K562 (cell line): ENCODE data around the gene PRKRIP1. TPM values are rescaled to one million over a fixed set of nuclear protein-coding genes. Genes with fewer than 3 reads are reported as not detected.

Source experiments
- ARID4B ChIP-seq: sonication (generic); formaldehyde crosslinking; IDR thresholded peaks from 2 replicates; pipeline ENCODE4 v1.8.0; 2022; ENCODE audit warnings: mild to moderate bottlenecking, missing genetic modification reagents
- CXXC5 ChIP-seq: fragments of 250-450 bp; sonication (Bioruptor Pico); IDR thresholded peaks from 2 replicates; pipeline ENCODE4 v1.8.0; 2022; ENCODE audit warnings: inconsistent platforms, mild to moderate bottlenecking, moderate library complexity
- ELF1 ChIP-seq: fragments of 200-800 bp; sonication (Bioruptor generic); IDR thresholded peaks from 2 replicates; pipeline ENCODE4 v1.6.1; 2016; ENCODE audit warnings: missing genetic modification characterization, missing compliant biosample characterization
- FOXJ3 ChIP-seq: sonication (generic); formaldehyde crosslinking; IDR thresholded peaks from 2 replicates; pipeline ENCODE4 v1.4.0; 2020; ENCODE audit warnings: mild to moderate bottlenecking, missing genetic modification reagents
- GABPA ChIP-seq: fragments of 200-800 bp; sonication (Bioruptor generic); conservative IDR thresholded peaks from 2 replicates; pipeline ENCODE4 v1.6.1; 2016; ENCODE audit warnings: low read depth, missing genetic modification characterization, missing compliant biosample characterization
- HNRNPLL ChIP-seq: fragments of 200-400 bp; formaldehyde crosslinking; IDR thresholded peaks from 2 replicates; pipeline ENCODE4 v1.6.1; 2017; ENCODE audit warnings: low read length, low read depth, mild to moderate bottlenecking; ENCODE audit not compliant: poor library complexity, severe bottlenecking
- HSF4 ChIP-seq: fragments of 250-450 bp; sonication (Bioruptor Pico); IDR thresholded peaks from 2 replicates; pipeline ENCODE4 v2.1.2; 2022; ENCODE audit warnings: mild to moderate bottlenecking, moderate library complexity, borderline replicate concordance
- MAX ChIP-seq: sonication (generic); formaldehyde crosslinking; IDR thresholded peaks from 2 replicates; pipeline ENCODE4 v1.9.0; 2022; ENCODE audit warnings: mild to moderate bottlenecking, missing genetic modification reagents
- NFRKB ChIP-seq: fragments of 450-650 bp; IDR thresholded peaks from 2 replicates; pipeline ENCODE4 v1.6.1; 2016; ENCODE audit warnings: low read depth
- NKRF ChIP-seq: fragments of 450-650 bp; IDR thresholded peaks from 2 replicates; pipeline ENCODE4 v1.6.1; 2016; ENCODE audit warnings: borderline replicate concordance
- PHF8 ChIP-seq: fragments of 200-600 bp; sonication (generic); IDR thresholded peaks from 2 replicates; pipeline ENCODE4 v1.6.1; 2012; ENCODE audit warnings: mixed run types, mild to moderate bottlenecking, inconsistent platforms, low read length, moderate library complexity, borderline replicate concordance
- SREBF2 ChIP-seq: sonication (generic); formaldehyde crosslinking; IDR thresholded peaks from 2 replicates; pipeline ENCODE4 v1.4.0; 2020; ENCODE audit warnings: mild to moderate bottlenecking, missing genetic modification reagents
- TBL1XR1 ChIP-seq, 2 experiments: IDR thresholded peaks; 2 replicates each; pipeline ENCODE4 v1.6.1; 2012; ENCODE audit warnings: improper control_type of control experiment in 2 of 2, low read length in 2 of 2, mild to moderate bottlenecking in 1 of 2
- XRCC4 ChIP-seq: IDR thresholded peaks from one replicate; pipeline ENCODE4 v1.6.1; 2011; ENCODE audit not compliant: insufficient read depth, insufficient read length; ENCODE audit errors: extremely low read depth
- ZBTB5 ChIP-seq: fragments of 450-650 bp; IDR thresholded peaks from 2 replicates; pipeline ENCODE4 v1.6.1; 2017; ENCODE audit warnings: antibody characterized with exemption
- ZNF140 ChIP-seq: fragments of 250-450 bp; sonication (Bioruptor Pico); IDR thresholded peaks from 2 replicates; pipeline ENCODE4 v1.8.0; 2021; ENCODE audit warnings: moderate library complexity, mild to moderate bottlenecking, inconsistent platforms
- ZNF41 ChIP-seq: fragments of 250-450 bp; sonication (Bioruptor Pico); conservative IDR thresholded peaks from 2 replicates; pipeline ENCODE4 v1.4.0; 2020; ENCODE audit warnings: mild to moderate bottlenecking
- polyA plus RNA-seq, 8 experiments: library from polyadenylated mRNA; depleted of rRNA in 4 of 8; stranded (reverse) in 5 of 8; unstranded in 3 of 8; fragments of >200 nt; fragmentation: Nextera tagmentation in 2 of 8; fragmentation: Illumina TruSeq in 1 of 8; extraction: Ambion mirVana in 2 of 8; extraction: Trizol in 1 of 8; gene quantifications; 2 replicates each; pipeline versions ENCODE4 v1.2.1 to v1.2.3, GENCODE V29; 2011 to 2014; ENCODE audit warnings: inconsistent platforms in 1 of 8, missing spikeins in 1 of 8
- total RNA-seq, 7 experiments: library from RNA; depleted of rRNA in 6 of 7; stranded (reverse); fragments of >200 nt in 6 of 7; fragmentation: Illumina TruSeq in 2 of 7; extraction: Trizol in 2 of 7; gene quantifications; 2 replicates each; pipeline versions ENCODE4 v1.2.1 to v1.2.3, GENCODE V29; 2011 to 2021; ENCODE audit warnings: low replicate concordance in 1 of 7

PRKRIP1 gene
- total and polyA plus RNA-seq, 9 of the 15 experiments (the other 6 are each of a cell fraction or from before 2014, with no cell fraction given) = 14.9 to 52.1 (median 19.8) TPM

- TF ChIP-seq NFRKB (no peak), ZBTB5 (no peak), MAX (CRISPR knock-in tag) (peak; percentile 45), HNRNPLL (peak; percentile 34), CXXC5 (peak; percentile 73), NKRF (peak; percentile 87), FOXJ3 (CRISPR knock-in tag) (no peak), PHF8 (peak; percentile 88), XRCC4 (no peak), ZNF41 (CRISPR knock-in tag) (no peak), TBL1XR1 (IDR thresholded peaks at IDR 0.05; ENCODE audit: low read length in 2 of 2) (peak in 1 of 2 experiments; percentile 87; a peak in 2 of 4 replicates), HSF4 (CRISPR knock-in tag) (0 out of 2 replicates have a peak, but pooled peaks have one; percentile 25), ZNF140 (CRISPR knock-in tag) (no peak), ARID4B (CRISPR knock-in tag) (peak; percentile 79), GABPA (tag) (peak; percentile 50; the same call in 1 of the 2 replicates), ELF1 (peak; percentile 44; the same call in 1 of the 2 replicates), SREBF2 (CRISPR knock-in tag) (no peak)
These were observed at the start of gene PRKRIP1 (continued) for GRCh38 chr7:102395873-102396709.
